Mucosa of descending colon (tissue), 3 donors: ENCODE data around the gene ANO1. TPM values are rescaled to one million over a fixed set of nuclear protein-coding genes. Genes with fewer than 3 reads are reported as not detected.

Source experiments
- ATAC-seq: fragments of 200-7000 bp; cut with Tn5 transposase; one replicate; pipeline ENCODE4 v1.9.1; 2020; ENCODE audit warnings: mild to moderate bottlenecking, moderate library complexity
- DNase-seq, 3 donors: peaks; one replicate each; pipeline ENCODE4 v3.0.0-alpha.2; 2020
- H3K36me3 ChIP-seq: fragments of 200-600 bp; one replicate; pipeline ENCODE4 v1.8.0; 2021; ENCODE audit warnings: low read depth, mild to moderate bottlenecking
- H3K4me1 ChIP-seq: fragments of 200-600 bp; one replicate; pipeline ENCODE4 v1.8.0; 2021; ENCODE audit warnings: low read depth, mild to moderate bottlenecking
- H3K4me3 ChIP-seq: fragments of 200-600 bp; one replicate; pipeline ENCODE4 v1.8.0; 2021; ENCODE audit warnings: mild to moderate bottlenecking
- H3K9me3 ChIP-seq: fragments of 200-600 bp; one replicate; pipeline ENCODE4 v1.8.0; 2021; ENCODE audit warnings: mild to moderate bottlenecking
- CTCF ChIP-seq: fragments of 200-600 bp; IDR thresholded peaks from one replicate; pipeline ENCODE4 v1.8.0; 2022; ENCODE audit warnings: antibody characterized with exemption, mild to moderate bottlenecking
- intact Hi-C, 2 donors: fragments of 100-400 bp; cut with DNase I in 1 of 2; cut with micrococcal nuclease in 1 of 2; formaldehyde crosslinking; loops; one replicate each; pipeline versions ENCODE4 v1.11.0 to v1.11.1; 2022; cut with DNase I, micrococcal nuclease
- total RNA-seq, 3 donors: library from RNA; stranded (reverse); fragmentation: NEBNext Ultra II Directional in 2 of 3; extraction: Animal tissue kit (Norgen Biotek cat#: 25700) in 2 of 3; gene quantifications; one replicate each; pipeline versions ENCODE4 v1.2.1 to v1.2.4, GENCODE V29; 2021 to 2023
- donor health status: DM: no; HTN: no; CAD: no; lungs with moderate emphysema.
- donor health status: DM: no; HTN: no; CAD: no.
- donor health status: DM: no; HTN: yes; CAD: no.

The ANO1 gene
- total RNA-seq, 3 donors from 2014 or later, result 10.7 to 26.6 (median 11.8) TPM

- DNase-seq, result no peak
- intact Hi-C loops, result no loop called here
These were observed 48.4 kb downstream of the ANO1 start for GRCh38 chr11:70126494-70126893.

GRCh38 chr11:70127653-70128434, 49.7 kb downstream of the ANO1 start:
- TF ChIP-seq CTCF, result no peak
- no peaks in the 10 kb centered on the region for H3K9me3 ChIP-seq
- no peaks in the 10 kb centered on the region for H3K4me1 ChIP-seq
- ATAC-seq (no peak), DNase-seq (no peak)
- H3K36me3 ChIP-seq, result no peaks in the 10 kb centered on the region
- no peak overlapping the region for H3K4me3 ChIP-seq
- intact Hi-C loops, result no loop called here

More at GRCh38 chr11:70126494-70126893, 48.4 kb downstream of the ANO1 start:
- H3K4me1 ChIP-seq, result no peaks in the 10 kb centered on the region
- ATAC-seq, result no peak
- no peak for TF ChIP-seq CTCF
- H3K9me3 ChIP-seq, result no peaks in the 10 kb centered on the region
- H3K4me3 ChIP-seq, result no peak overlapping the region
- no peaks in the 10 kb centered on the region for H3K36me3 ChIP-seq

- Histone ChIP-seq H3K36me3 (no peaks in the 10 kb centered on the region), H3K4me3 (no peak overlapping the region), H3K4me1 (no peaks in the 10 kb centered on the region), H3K9me3 (no peaks in the 10 kb centered on the region)
- no peak for DNase-seq
- ATAC-seq, result peak; percentile 25
- no peak for TF ChIP-seq CTCF
- intact Hi-C loops, result no loop called here
These were observed 50.4 kb downstream of the ANO1 start for GRCh38 chr11:70128435-70128906.

GRCh38 chr11:70129051-70129592, 51.0 kb downstream of the ANO1 start:
- Histone ChIP-seq H3K4me3 (no peak overlapping the region), H3K36me3 (no peaks in the 10 kb centered on the region), H3K9me3 (no peaks in the 10 kb centered on the region), H3K4me1 (no peaks in the 10 kb centered on the region)
- DNase-seq (no peak), ATAC-seq (no peak)
- TF ChIP-seq CTCF, result no peak
- intact Hi-C loops, result no loop called here

GRCh38 chr11:70130636-70131035, 52.5 kb downstream of the ANO1 start:
- DNase-seq (no peak), ATAC-seq (no peak)
- Histone ChIP-seq H3K4me3 (no peak overlapping the region), H3K4me1 (no peaks in the 10 kb centered on the region), H3K36me3 (no peaks in the 10 kb centered on the region), H3K9me3 (no peaks in the 10 kb centered on the region)
- no peak for TF ChIP-seq CTCF
- intact Hi-C loops, result no loop called here
